ENCODE data around the gene FNDC3B.

GRCh38 chr3:172201870-172202236 lies 162.5 kb downstream of the FNDC3B start:
- TF ChIP-seq POLR2A (IDR thresholded peaks at IDR 0.05; ENCODE audit: extremely low read depth, insufficient read length): no peak
- no peak for TF ChIP-seq CTCF (IDR thresholded peaks at IDR 0.05; ENCODE audit: low read depth, low read length)
